Non-pigmented ciliary epithelial cell (primary cell): ENCODE data around the gene KHDC4.
A peak's percentile ranks its signal among the peaks of the same experiment; 100 is the strongest.

Source experiments
- DNase-seq: peaks from one replicate; pipeline ENCODE4 v3.0.0-alpha.2; 2010; ENCODE audit warnings: low read depth

The KHDC4 gene

GRCh38 chr1:155934097-155934935 is at the start of gene KHDC4:
Gene KHDC4, minus strand, starts transcription at chr1:155934413. Its CDS starts 40 bp downstream, at chr1:155934373.
- peak; percentile 95 for DNase-seq

GRCh38 chr1:155983191-155984024 is 49.2 kb upstream of the KHDC4 start:
- peak; percentile 78 for DNase-seq

GRCh38 chr1:155982106-155982505 is 47.9 kb upstream of the KHDC4 start:
- DNase-seq, result no peak

GRCh38 chr1:155981266-155982088 is 47.3 kb upstream of the KHDC4 start:
- no peak for DNase-seq

GRCh38 chr1:155979597-155980343 is 45.6 kb upstream of the KHDC4 start:
- DNase-seq, result no peak

- DNase-seq, result no peak
Observed at GRCh38 chr1:155978973-155979429, 44.8 kb upstream of the KHDC4 start.

- no peak for DNase-seq
Observed at GRCh38 chr1:155978325-155978972, 44.2 kb upstream of the KHDC4 start, which contains the start of gene ARHGEF2. Gene ARHGEF2, minus strand, starts transcription at chr1:155978547. Its CDS starts 120 bp downstream, at chr1:155978427.

- DNase-seq, result no peak
Observed at GRCh38 chr1:155977690-155978324, 43.6 kb upstream of the KHDC4 start.

GRCh38 chr1:155976913-155977689 is 42.9 kb upstream of the KHDC4 start:
- no peak for DNase-seq

GRCh38 chr1:155976062-155976912 is 42.1 kb upstream of the KHDC4 start:
- no peak for DNase-seq

GRCh38 chr1:155975375-155976061 is 41.3 kb upstream of the KHDC4 start:
- no peak for DNase-seq

GRCh38 chr1:155974208-155975115 is 40.2 kb upstream of the KHDC4 start:
- DNase-seq, result no peak

- DNase-seq, result no peak
Observed at GRCh38 chr1:155973723-155974122, 39.5 kb upstream of the KHDC4 start.

- DNase-seq, result no peak
Observed at GRCh38 chr1:155971910-155972809, 37.9 kb upstream of the KHDC4 start.

- no peak for DNase-seq
Observed at GRCh38 chr1:155970531-155971167, 36.4 kb upstream of the KHDC4 start.
